Neural cell (in vitro differentiated cells): ENCODE measurements around the gene PLCL2. TPM values are rescaled to one million over a fixed set of nuclear protein-coding genes. Genes with fewer than 3 reads are reported as not detected.

Experiments
- H2AFZ ChIP-seq: fragments of 200-600, 300-800 bp; sonication (generic), shearing (Covaris generic); 2 replicates; pipeline ENCODE4 v1.6.0; 2014; ENCODE audit warnings: low read depth, mild to moderate bottlenecking, antibody characterized with exemption, low read length, moderate library complexity
- H3F3A ChIP-seq: fragments of 200-600 bp; shearing (Covaris generic); 2 replicates; pipeline ENCODE4 v1.6.1; 2016; ENCODE audit warnings: mild to moderate bottlenecking, moderate library complexity, mixed read lengths, antibody characterized with exemption, low read length; ENCODE audit not compliant: insufficient read depth, poor library complexity, severe bottlenecking
- H3K27ac ChIP-seq: fragments of 200-600, 300-800 bp; sonication (generic), shearing (Covaris generic); 2 replicates; pipeline ENCODE4 v1.5.1; 2014; ENCODE audit warnings: mild to moderate bottlenecking, low read length, moderate library complexity
- H3K27me3 ChIP-seq: fragments of 300-800, 200-600 bp; sonication (generic), shearing (Covaris generic); 2 replicates; pipeline ENCODE4 v1.6.0; 2014; ENCODE audit warnings: mild to moderate bottlenecking, low read depth, low read length, moderate library complexity; ENCODE audit not compliant: insufficient read depth
- H3K36me3 ChIP-seq: fragments of 300-800, 200-600 bp; sonication (generic), shearing (Covaris generic); 2 replicates; pipeline ENCODE4 v1.5.1; 2014; ENCODE audit warnings: mild to moderate bottlenecking, antibody characterized with exemption, low read length, moderate library complexity; ENCODE audit not compliant: insufficient read depth
- H3K4me2 ChIP-seq: fragments of 300-800, 200-600 bp; sonication (generic), shearing (Covaris generic); 2 replicates; pipeline ENCODE4 v1.6.0; 2014; ENCODE audit warnings: mild to moderate bottlenecking, low read length
- H3K4me3 ChIP-seq: fragments of 300-800, 200-600 bp; sonication (generic), shearing (Covaris generic); 2 replicates; pipeline ENCODE4 v1.5.1; 2014; ENCODE audit warnings: mild to moderate bottlenecking, low read length, moderate library complexity
- H3K79me2 ChIP-seq: fragments of 200-600 bp; shearing (Covaris generic); replicated peaks from 2 replicates; pipeline ENCODE4 v1.6.0; 2014; ENCODE audit warnings: mild to moderate bottlenecking, low read length, moderate library complexity; ENCODE audit not compliant: insufficient read depth
- H3K9ac ChIP-seq: fragments of 300-800, 200-600 bp; sonication (generic), shearing (Covaris generic); 2 replicates; pipeline ENCODE4 v1.6.1; 2016; ENCODE audit warnings: mild to moderate bottlenecking, low read length, mixed read lengths
- H3K9me2 ChIP-seq: fragments of 200-600 bp; shearing (Covaris generic); 2 replicates; pipeline ENCODE4 v1.6.1; 2016; ENCODE audit warnings: mild to moderate bottlenecking, low read length, mixed read lengths; ENCODE audit not compliant: insufficient read depth
- H3K9me3 ChIP-seq: fragments of 200-600, 300-800 bp; sonication (generic), shearing (Covaris generic); 2 replicates; pipeline ENCODE4 v1.6.1; 2016; ENCODE audit warnings: mild to moderate bottlenecking, mixed run types, low read length, moderate library complexity, mixed read lengths
- H4K20me1 ChIP-seq: fragments of 200-600 bp; shearing (Covaris generic); 2 replicates; pipeline ENCODE4 v1.6.1; 2016; ENCODE audit warnings: mild to moderate bottlenecking, mixed run types; ENCODE audit not compliant: insufficient read depth
- EP300 ChIP-seq: fragments of 450-650 bp; conservative IDR thresholded peaks from 2 replicates; pipeline ENCODE4 v1.6.1; 2014; ENCODE audit warnings: antibody characterized with exemption, mild to moderate bottlenecking, moderate library complexity; ENCODE audit not compliant: poor library complexity, severe bottlenecking
- EZH2 ChIP-seq: fragments of 200-600, 300-800 bp; shearing (Covaris generic), sonication (generic); IDR thresholded peaks from 2 replicates; pipeline ENCODE4 v1.6.1; 2014; ENCODE audit warnings: antibody characterized with exemption, low read length, borderline replicate concordance, mild to moderate bottlenecking; ENCODE audit not compliant: insufficient read depth, poor library complexity, severe bottlenecking
- MXI1 ChIP-seq: fragments of 450-650 bp; conservative IDR thresholded peaks from 2 replicates; pipeline ENCODE4 v1.6.1; 2014; ENCODE audit warnings: antibody characterized with exemption, mild to moderate bottlenecking; ENCODE audit not compliant: poor library complexity, severe bottlenecking
- POLR2AphosphoS5 ChIP-seq: IDR thresholded peaks from 2 replicates; pipeline ENCODE4 v1.6.1; 2012
- RAD21 ChIP-seq: fragments of 450-650 bp; conservative IDR thresholded peaks from 2 replicates; pipeline ENCODE4 v1.6.1; 2014; ENCODE audit warnings: antibody characterized with exemption, mild to moderate bottlenecking, moderate library complexity
- SMC3 ChIP-seq: fragments of 450-650 bp; conservative IDR thresholded peaks from 2 replicates; pipeline ENCODE4 v1.6.1; 2014; ENCODE audit warnings: antibody characterized with exemption, mild to moderate bottlenecking, moderate library complexity; ENCODE audit not compliant: poor library complexity
- TAF1 ChIP-seq: IDR thresholded peaks from 2 replicates; pipeline ENCODE4 v1.6.1; 2012; ENCODE audit warnings: low read depth
- polyA plus RNA-seq: library from polyadenylated mRNA; depleted of rRNA; stranded (reverse); fragments of >200 nt; gene quantifications from 2 replicates; pipeline ENCODE4 v1.2.3, GENCODE V29; 2014
- TF ChIP-seq, protein P1 (sequence below): IDR thresholded peaks from 2 replicates; pipeline ENCODE4 v1.6.1; 2012; ENCODE audit warnings: borderline replicate concordance
- TF ChIP-seq, protein P2 (sequence below): fragments of 450-650 bp; IDR thresholded peaks from 2 replicates; pipeline ENCODE4 v1.5.1; 2014; ENCODE audit warnings: antibody characterized with exemption, mild to moderate bottlenecking, moderate library complexity; ENCODE audit not compliant: poor library complexity, severe bottlenecking

The PLCL2 gene
- polyA plus RNA-seq, 1 donor from 2014 or later: 69.8 TPM

DNA sequence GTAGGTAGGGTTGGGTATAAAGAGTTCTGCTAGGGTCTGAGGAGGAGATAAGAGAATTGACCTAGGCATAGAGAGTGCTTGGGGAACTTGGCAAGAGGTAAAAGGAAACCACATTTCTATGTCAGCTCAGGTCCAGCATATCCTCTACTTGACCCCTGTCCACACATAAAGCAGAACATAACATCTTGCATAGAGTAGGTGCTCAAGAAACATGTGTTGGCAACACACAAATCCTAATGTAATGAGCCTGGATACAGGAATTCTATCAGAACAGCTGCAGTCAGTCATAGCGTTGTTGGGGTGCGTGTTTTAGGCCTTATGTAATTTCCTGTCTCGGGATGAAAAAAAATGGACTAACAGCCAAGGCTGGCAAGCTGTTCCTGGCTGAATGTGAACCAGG lies 35.0 kb upstream of the PLCL2 start:
- Histone ChIP-seq H3K4me2 (peak overlapping the region; percentile 64), H3K9me2 (no peaks in the 10 kb centered on the region), H3K9me3 (no peaks in the 10 kb centered on the region), H3K4me3 (peak overlapping the region; percentile 54), H3K27ac (peak overlapping the region; percentile 77), H4K20me1 (no peaks in the 10 kb centered on the region), H3K27me3 (no peaks in the 10 kb centered on the region), H3K36me3 (no peaks in the 10 kb centered on the region), H3K9ac (peak overlapping the region; percentile 33), H3F3A (no peaks in the 10 kb centered on the region), H3K79me2 (no peaks in the 10 kb centered on the region), H2AFZ (peak overlapping the region; percentile 10)
- TF ChIP-seq, protein P1, sequence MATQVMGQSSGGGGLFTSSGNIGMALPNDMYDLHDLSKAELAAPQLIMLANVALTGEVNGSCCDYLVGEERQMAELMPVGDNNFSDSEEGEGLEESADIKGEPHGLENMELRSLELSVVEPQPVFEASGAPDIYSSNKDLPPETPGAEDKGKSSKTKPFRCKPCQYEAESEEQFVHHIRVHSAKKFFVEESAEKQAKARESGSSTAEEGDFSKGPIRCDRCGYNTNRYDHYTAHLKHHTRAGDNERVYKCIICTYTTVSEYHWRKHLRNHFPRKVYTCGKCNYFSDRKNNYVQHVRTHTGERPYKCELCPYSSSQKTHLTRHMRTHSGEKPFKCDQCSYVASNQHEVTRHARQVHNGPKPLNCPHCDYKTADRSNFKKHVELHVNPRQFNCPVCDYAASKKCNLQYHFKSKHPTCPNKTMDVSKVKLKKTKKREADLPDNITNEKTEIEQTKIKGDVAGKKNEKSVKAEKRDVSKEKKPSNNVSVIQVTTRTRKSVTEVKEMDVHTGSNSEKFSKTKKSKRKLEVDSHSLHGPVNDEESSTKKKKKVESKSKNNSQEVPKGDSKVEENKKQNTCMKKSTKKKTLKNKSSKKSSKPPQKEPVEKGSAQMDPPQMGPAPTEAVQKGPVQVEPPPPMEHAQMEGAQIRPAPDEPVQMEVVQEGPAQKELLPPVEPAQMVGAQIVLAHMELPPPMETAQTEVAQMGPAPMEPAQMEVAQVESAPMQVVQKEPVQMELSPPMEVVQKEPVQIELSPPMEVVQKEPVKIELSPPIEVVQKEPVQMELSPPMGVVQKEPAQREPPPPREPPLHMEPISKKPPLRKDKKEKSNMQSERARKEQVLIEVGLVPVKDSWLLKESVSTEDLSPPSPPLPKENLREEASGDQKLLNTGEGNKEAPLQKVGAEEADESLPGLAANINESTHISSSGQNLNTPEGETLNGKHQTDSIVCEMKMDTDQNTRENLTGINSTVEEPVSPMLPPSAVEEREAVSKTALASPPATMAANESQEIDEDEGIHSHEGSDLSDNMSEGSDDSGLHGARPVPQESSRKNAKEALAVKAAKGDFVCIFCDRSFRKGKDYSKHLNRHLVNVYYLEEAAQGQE: no peak
- TF ChIP-seq MXI1: no peak
- TF ChIP-seq, protein P2, sequence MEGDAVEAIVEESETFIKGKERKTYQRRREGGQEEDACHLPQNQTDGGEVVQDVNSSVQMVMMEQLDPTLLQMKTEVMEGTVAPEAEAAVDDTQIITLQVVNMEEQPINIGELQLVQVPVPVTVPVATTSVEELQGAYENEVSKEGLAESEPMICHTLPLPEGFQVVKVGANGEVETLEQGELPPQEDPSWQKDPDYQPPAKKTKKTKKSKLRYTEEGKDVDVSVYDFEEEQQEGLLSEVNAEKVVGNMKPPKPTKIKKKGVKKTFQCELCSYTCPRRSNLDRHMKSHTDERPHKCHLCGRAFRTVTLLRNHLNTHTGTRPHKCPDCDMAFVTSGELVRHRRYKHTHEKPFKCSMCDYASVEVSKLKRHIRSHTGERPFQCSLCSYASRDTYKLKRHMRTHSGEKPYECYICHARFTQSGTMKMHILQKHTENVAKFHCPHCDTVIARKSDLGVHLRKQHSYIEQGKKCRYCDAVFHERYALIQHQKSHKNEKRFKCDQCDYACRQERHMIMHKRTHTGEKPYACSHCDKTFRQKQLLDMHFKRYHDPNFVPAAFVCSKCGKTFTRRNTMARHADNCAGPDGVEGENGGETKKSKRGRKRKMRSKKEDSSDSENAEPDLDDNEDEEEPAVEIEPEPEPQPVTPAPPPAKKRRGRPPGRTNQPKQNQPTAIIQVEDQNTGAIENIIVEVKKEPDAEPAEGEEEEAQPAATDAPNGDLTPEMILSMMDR: no peak
- no peak for TF ChIP-seq SMC3

DNA sequence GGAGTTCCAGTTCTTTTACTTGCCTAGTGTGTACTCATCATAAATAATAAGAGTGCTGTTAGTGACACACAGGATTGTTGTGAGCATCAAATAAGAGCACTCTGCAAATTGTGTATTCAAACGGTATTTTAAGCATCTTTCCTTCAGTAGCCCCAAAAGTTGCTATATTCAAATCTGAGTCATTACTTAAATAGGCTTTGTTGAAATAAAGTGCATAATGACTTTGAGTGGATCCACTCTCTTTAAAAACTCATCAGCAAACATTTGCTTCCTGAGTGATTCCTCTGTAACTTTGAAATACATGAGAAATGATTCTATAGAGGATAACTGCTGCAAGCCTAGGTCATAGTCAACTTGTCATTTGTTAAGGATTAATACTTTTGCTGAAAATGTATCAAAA lies 29.3 kb upstream of the PLCL2 start:
- H3K9me3 ChIP-seq: no peaks in the 10 kb centered on the region

DNA sequence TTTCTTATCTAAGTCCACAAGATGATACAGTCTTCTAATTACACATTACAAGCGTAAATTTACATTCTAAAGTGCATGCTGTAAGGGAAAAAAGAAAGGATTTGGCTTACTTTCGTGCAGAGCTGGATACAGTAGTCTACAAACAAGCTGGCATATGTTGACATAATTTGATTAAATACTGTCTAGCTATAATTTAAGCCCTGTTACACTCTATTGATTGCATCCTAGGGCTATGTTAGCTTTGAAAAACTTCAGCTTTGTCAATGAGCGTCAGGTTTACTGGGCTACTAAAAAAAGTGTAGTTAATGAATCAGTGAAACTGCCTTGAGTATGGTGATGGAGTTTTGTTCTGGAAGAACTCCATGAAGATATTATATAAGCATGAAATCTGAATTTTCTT lies 24.5 kb upstream of the PLCL2 start:
- H4K20me1 ChIP-seq: no peaks in the 10 kb centered on the region
- H3K79me2 ChIP-seq: no peaks in the 10 kb centered on the region
- H3F3A ChIP-seq: no peaks in the 10 kb centered on the region
- no peak overlapping the region for H3K4me2 ChIP-seq
- H3K9ac ChIP-seq: no peak overlapping the region
- no peak overlapping the region for H2AFZ ChIP-seq
- no peaks in the 10 kb centered on the region for H3K36me3 ChIP-seq
- no peak overlapping the region for H3K4me3 ChIP-seq
- H3K9me3 ChIP-seq: no peaks in the 10 kb centered on the region
- no peak overlapping the region for H3K27ac ChIP-seq
- no peaks in the 10 kb centered on the region for H3K27me3 ChIP-seq
- no peak for TF ChIP-seq POLR2AphosphoS5
- TF ChIP-seq TAF1: no peak
- no peak for TF ChIP-seq MXI1
- TF ChIP-seq EZH2: no peak
- no peak for TF ChIP-seq SMC3
- no peak for TF ChIP-seq RAD21
- TF ChIP-seq, protein P2: no peak
- no peak for TF ChIP-seq EP300
- H3K9me2 ChIP-seq: no peaks in the 10 kb centered on the region

More for the DNA sequence above, 29.3 kb upstream of the PLCL2 start:
- TF ChIP-seq EZH2 (no peak), POLR2AphosphoS5 (no peak)
- H3K79me2 ChIP-seq: no peaks in the 10 kb centered on the region
- no peak overlapping the region for H2AFZ ChIP-seq
- no peak overlapping the region for H3K27ac ChIP-seq
- no peaks in the 10 kb centered on the region for H4K20me1 ChIP-seq
- H3F3A ChIP-seq: no peaks in the 10 kb centered on the region
- no peaks in the 10 kb centered on the region for H3K27me3 ChIP-seq
- no peak overlapping the region for H3K9ac ChIP-seq
- no peak overlapping the region for H3K4me3 ChIP-seq
- H3K9me2 ChIP-seq: no peaks in the 10 kb centered on the region
- H3K36me3 ChIP-seq: no peaks in the 10 kb centered on the region
- no peak overlapping the region for H3K4me2 ChIP-seq
